Parathyroid adenoma (tissue), 2 donors: ENCODE data around the gene PTBP1.
"Not testable (repeated sequence)": the region's sequence is repeated elsewhere in the genome, so short reads cannot be mapped to it uniquely, and the experiment has no call there.

Experiments used
- H2AFZ ChIP-seq: fragments of 300-600 bp; sonication (generic); one replicate; pipeline ENCODE4 v1.7.0; 2017; ENCODE audit warnings: antibody characterized with exemption, mild to moderate bottlenecking
- H3K27ac ChIP-seq: fragments of 300-600 bp; sonication (generic); one replicate; pipeline ENCODE4 v1.7.0; 2017
- H3K27me3 ChIP-seq: fragments of 300-600 bp; sonication (generic); one replicate; pipeline ENCODE4 v1.7.0; 2017; ENCODE audit warnings: low read length; ENCODE audit not compliant: control insufficient read depth, insufficient read depth
- H3K36me3 ChIP-seq: fragments of 300-600 bp; sonication (generic); one replicate; pipeline ENCODE4 v1.7.0; 2017; ENCODE audit warnings: low read length; ENCODE audit not compliant: control insufficient read depth, insufficient read depth
- H3K4me1 ChIP-seq: fragments of 300-600 bp; sonication (generic); one replicate; pipeline ENCODE4 v1.7.0; 2017; ENCODE audit warnings: control low read depth
- H3K4me2 ChIP-seq: fragments of 300-600 bp; sonication (generic); one replicate; pipeline ENCODE4 v1.7.0; 2017; ENCODE audit warnings: low read length
- H3K4me3 ChIP-seq: fragments of 300-600 bp; sonication (generic); one replicate; pipeline ENCODE4 v1.7.0; 2017; ENCODE audit warnings: low read depth, low read length
- H3K79me2 ChIP-seq: fragments of 300-600 bp; sonication (generic); one replicate; pipeline ENCODE4 v1.7.0; 2017; ENCODE audit warnings: control low read depth
- H3K9ac ChIP-seq: fragments of 300-600 bp; sonication (generic); one replicate; pipeline ENCODE4 v1.7.0; 2017; ENCODE audit warnings: mild to moderate bottlenecking
- H3K9me3 ChIP-seq: fragments of 300-600 bp; sonication (generic); one replicate; pipeline ENCODE4 v1.7.0; 2017; ENCODE audit warnings: low read length; ENCODE audit not compliant: control insufficient read depth
- TF ChIP-seq, protein P1 (sequence below): fragments of 300-600 bp; sonication (generic); IDR thresholded peaks from one replicate; pipeline ENCODE4 v1.7.0; 2017; ENCODE audit warnings: antibody characterized with exemption, mild to moderate bottlenecking
- donor health status: primary hyperparathyroidism.

PTBP1 gene

DNA sequence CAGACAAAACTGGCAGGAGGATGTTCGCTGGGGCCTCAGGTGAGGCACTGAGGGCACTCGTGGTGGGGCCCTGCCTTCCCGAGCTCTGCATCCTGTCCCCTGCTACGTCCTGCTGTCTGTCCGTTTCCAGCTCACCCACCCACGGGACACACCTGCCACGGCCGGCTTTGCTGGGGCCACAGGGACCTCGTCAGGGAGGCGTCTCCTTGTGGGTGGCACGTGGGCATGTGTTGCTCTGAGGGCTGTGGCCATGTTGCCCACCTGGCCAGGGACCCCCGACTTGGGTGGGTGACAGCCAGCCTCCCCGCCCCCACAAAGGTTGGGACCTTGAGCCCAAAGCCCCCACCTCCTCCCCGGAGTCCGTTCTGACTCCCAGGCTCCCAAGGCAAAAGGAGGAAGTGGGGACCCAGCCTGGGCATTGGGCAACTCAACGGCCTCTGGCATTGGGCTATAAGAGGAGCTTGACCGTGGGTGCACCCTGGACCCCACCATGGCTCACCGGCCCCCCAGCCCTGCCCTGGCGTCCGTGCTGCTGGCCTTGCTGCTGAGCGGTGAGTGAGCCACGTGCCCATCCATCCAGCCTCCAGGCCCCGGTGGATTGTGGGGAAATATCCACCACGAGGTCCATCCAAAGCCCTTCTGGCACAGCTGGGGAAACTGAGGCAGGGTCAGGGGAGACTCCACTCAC, 43.4 kb downstream of the PTBP1 start, which contains the start of gene PRTN3:
Gene PRTN3 (plus strand): TSS at position 481 of the 688 bp plus-strand sequence. CDS start 10 bp downstream, at position 491.
- Histone ChIP-seq H3K4me1 (peaks cover 7% of the 10 kb centered on the region), H3K36me3 (no peaks in the 10 kb centered on the region), H3K9me3 (no peaks in the 10 kb centered on the region), H3K4me3 (no peak within 1 kb of the TSS), H3K9ac (no peak within 1 kb of the TSS), H3K4me2 (no peak within 1 kb of the TSS), H3K79me2 (no peaks in the 10 kb centered on the region), H3K27me3 (no peaks in the 10 kb centered on the region), H2AFZ (no peak within 1 kb of the TSS), H3K27ac (no peak within 1 kb of the TSS)
- TF ChIP-seq, protein P1, sequence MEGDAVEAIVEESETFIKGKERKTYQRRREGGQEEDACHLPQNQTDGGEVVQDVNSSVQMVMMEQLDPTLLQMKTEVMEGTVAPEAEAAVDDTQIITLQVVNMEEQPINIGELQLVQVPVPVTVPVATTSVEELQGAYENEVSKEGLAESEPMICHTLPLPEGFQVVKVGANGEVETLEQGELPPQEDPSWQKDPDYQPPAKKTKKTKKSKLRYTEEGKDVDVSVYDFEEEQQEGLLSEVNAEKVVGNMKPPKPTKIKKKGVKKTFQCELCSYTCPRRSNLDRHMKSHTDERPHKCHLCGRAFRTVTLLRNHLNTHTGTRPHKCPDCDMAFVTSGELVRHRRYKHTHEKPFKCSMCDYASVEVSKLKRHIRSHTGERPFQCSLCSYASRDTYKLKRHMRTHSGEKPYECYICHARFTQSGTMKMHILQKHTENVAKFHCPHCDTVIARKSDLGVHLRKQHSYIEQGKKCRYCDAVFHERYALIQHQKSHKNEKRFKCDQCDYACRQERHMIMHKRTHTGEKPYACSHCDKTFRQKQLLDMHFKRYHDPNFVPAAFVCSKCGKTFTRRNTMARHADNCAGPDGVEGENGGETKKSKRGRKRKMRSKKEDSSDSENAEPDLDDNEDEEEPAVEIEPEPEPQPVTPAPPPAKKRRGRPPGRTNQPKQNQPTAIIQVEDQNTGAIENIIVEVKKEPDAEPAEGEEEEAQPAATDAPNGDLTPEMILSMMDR, result no peak

DNA sequence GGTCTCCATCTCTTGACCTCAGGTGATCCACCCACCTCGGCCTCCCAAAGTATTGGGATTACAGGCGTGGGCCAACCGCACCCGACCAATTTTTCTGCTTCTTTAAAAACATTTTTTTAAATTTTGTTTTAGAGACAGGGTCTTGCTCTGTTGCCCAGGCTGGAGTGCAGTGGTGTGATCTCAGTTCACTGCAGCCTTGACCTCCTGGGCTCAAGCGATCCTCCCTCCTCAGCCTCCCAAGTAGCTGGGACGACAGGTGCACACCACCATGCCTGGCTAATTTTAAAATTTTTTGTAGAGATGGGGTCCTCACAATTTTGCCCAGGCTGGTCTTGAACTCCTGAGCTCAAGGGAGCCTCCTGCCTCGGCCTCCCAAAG, 45.5 kb downstream of the PTBP1 start:
- H3K27ac ChIP-seq, H3K4me2 ChIP-seq, H3K27me3 ChIP-seq, H2AFZ ChIP-seq, H3K9me3 ChIP-seq, H3K79me2 ChIP-seq, H3K4me1 ChIP-seq, H3K36me3 ChIP-seq, H3K9ac ChIP-seq, H3K4me3 ChIP-seq: not testable (repeated sequence)

GRCh38 chr19:843180-843835, 46.1 kb downstream of the PTBP1 start:
- TF ChIP-seq, protein P1, result no peak

DNA sequence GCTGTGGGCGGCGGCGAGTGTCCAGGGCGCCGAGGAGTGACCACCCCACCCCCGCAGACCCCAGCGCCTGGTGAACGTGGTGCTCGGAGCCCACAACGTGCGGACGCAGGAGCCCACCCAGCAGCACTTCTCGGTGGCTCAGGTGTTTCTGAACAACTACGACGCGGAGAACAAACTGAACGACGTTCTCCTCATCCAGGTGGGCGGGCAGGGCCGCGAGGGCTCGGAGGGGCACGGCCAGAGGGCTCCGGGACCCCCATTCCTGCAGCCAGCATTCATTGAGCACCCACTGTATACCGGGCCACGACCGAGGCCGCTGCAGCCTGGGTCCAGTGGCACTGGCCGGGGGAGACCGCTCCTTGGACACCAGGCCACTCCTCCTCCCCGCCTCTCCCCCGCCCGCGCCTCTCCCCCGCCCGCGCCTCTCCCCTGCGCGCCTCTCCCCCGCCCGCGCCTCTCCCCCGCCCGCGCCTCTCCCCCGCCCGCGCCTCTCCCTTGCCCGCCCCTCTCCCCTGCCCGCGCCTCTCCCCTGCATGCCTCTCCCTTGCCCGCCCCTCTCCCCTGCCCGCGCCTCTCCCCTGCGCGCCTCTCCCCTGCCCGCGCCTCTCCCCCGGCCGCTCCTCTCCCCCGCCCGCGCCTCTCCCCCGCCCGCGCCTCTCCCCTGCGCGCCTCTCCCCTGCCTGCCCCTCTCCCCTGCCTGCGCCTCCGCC, 46.7 kb downstream of the PTBP1 start:
- H2AFZ ChIP-seq, result peak overlapping the region; percentile 34
- peaks cover 7% of the 10 kb centered on the region for H3K4me1 ChIP-seq
- H3K79me2 ChIP-seq, result no peaks in the 10 kb centered on the region
- no peaks in the 10 kb centered on the region for H3K27me3 ChIP-seq
- H3K9ac ChIP-seq, result no peak overlapping the region
- peak overlapping the region; percentile 66 for H3K4me2 ChIP-seq
- H3K4me3 ChIP-seq, result peak overlapping the region; percentile 14
- no peaks in the 10 kb centered on the region for H3K9me3 ChIP-seq
- TF ChIP-seq, protein P1, result no peak
- no peak overlapping the region for H3K27ac ChIP-seq
- H3K36me3 ChIP-seq, result no peaks in the 10 kb centered on the region

More at GRCh38 chr19:843180-843835, 46.1 kb downstream of the PTBP1 start:
- Histone ChIP-seq H2AFZ (peak overlapping the region; percentile 34), H3K27ac (no peak overlapping the region), H3K27me3 (no peaks in the 10 kb centered on the region), H3K4me1 (peaks cover 7% of the 10 kb centered on the region), H3K9ac (no peak overlapping the region), H3K4me2 (peak overlapping the region; percentile 66), H3K36me3 (no peaks in the 10 kb centered on the region), H3K79me2 (no peaks in the 10 kb centered on the region), H3K4me3 (peak overlapping the region; percentile 14), H3K9me3 (no peaks in the 10 kb centered on the region)

- Histone ChIP-seq H3K9me3 (no peaks in the 10 kb centered on the region), H3K4me2 (no peak overlapping the region), H3K36me3 (no peaks in the 10 kb centered on the region), H3K79me2 (no peaks in the 10 kb centered on the region), H3K4me1 (peaks cover 7% of the 10 kb centered on the region), H3K27me3 (no peaks in the 10 kb centered on the region), H3K9ac (no peak overlapping the region), H3K4me3 (no peak overlapping the region), H2AFZ (no peak overlapping the region), H3K27ac (no peak overlapping the region)
- TF ChIP-seq, protein P1, result no peak
Measured at GRCh38 chr19:844546-844971, 47.3 kb downstream of the PTBP1 start.
